ENCODE data around the gene ZNF718.

GRCh38 chr4:116499-116898, 7.8 kb upstream of the ZNF718 start:
- TF ChIP-seq JUNB (IDR thresholded peaks at IDR 0.05; ENCODE audit: unreplicated experiment) (no peak), CTCF (conservative IDR thresholded peaks at IDR 0.05; ENCODE audit: low read depth in 2 of 2) (no peak), NANOG (IDR thresholded peaks at IDR 0.05; ENCODE audit: borderline replicate concordance) (no peak)

Data from GM23338 (cell line).